Limb (tissue), 2 donors: ENCODE data around the gene RAB6A.

Experiments
- DNase-seq, 2 donors: peaks; one replicate each; pipeline ENCODE4 v3.0.0-alpha.2; 2016; ENCODE audit errors: extremely low spot score in 2 of 2

The RAB6A gene

GRCh38 chr11:73625696-73626318, 135.1 kb downstream of the RAB6A start:
- peak; percentile 63 to 81 for DNase-seq
